GM18867 (cell line): ENCODE results near the gene NACA.

ENCODE experiments used
- ATAC-seq: cut with Tn5 transposase; IDR thresholded peaks from one replicate; pipeline ENCODE4 v1.9.1; 2021; ENCODE audit warnings: mild to moderate bottlenecking, moderate library complexity; ENCODE audit not compliant: unreplicated experiment

The NACA gene

GRCh38 chr12:56688846-56689109, 36.3 kb downstream of the NACA start:
- ATAC-seq: no peak

- ATAC-seq: peak; percentile 62
Observed at GRCh38 chr12:56688129-56688845, 36.8 kb downstream of the NACA start, which contains the start of gene PTGES3. Gene PTGES3, minus strand, starts transcription at chr12:56688284. Its CDS starts 285 bp downstream, at chr12:56687999.

- ATAC-seq: no peak
Observed at GRCh38 chr12:56687223-56688128, 37.6 kb downstream of the NACA start.

GRCh38 chr12:56684745-56685359, 40.2 kb downstream of the NACA start:
- ATAC-seq: no peak

- no peak for ATAC-seq
Observed at GRCh38 chr12:56682323-56682722, 42.8 kb downstream of the NACA start.

GRCh38 chr12:56679883-56680575, 45.1 kb downstream of the NACA start:
- ATAC-seq: no peak

- ATAC-seq: no peak
Observed at GRCh38 chr12:56678852-56679251, 46.2 kb downstream of the NACA start.

GRCh38 chr12:56677680-56678079, 47.4 kb downstream of the NACA start:
- peak; percentile 69 for ATAC-seq

- no peak for ATAC-seq
Observed at GRCh38 chr12:56676851-56677580, 48.1 kb downstream of the NACA start.

GRCh38 chr12:56671608-56672007, 53.5 kb downstream of the NACA start:
- ATAC-seq: no peak

GRCh38 chr12:56670836-56671235, 54.3 kb downstream of the NACA start:
- ATAC-seq: no peak

GRCh38 chr12:56668197-56668457, 57.0 kb downstream of the NACA start:
- ATAC-seq: no peak
